GM12878 (cell line): ENCODE measurements around the gene ITPR3.

Source experiments
- CTCF ChIP-seq, 3 experiments: IDR thresholded peaks in 2 of 3; conservative IDR thresholded peaks in 1 of 3; 2 replicates each; pipeline ENCODE4 v1.5.1; 2011; ENCODE audit warnings: low read depth in 3 of 3, low read length in 3 of 3, mild to moderate bottlenecking in 3 of 3, control low read depth in 2 of 3, moderate library complexity in 2 of 3, inconsistent platforms in 1 of 3, mixed read lengths in 1 of 3; ENCODE audit not compliant: control insufficient read depth in 2 of 3, insufficient read depth in 1 of 3; ENCODE audit errors: extremely low read depth in 1 of 3
- EP300 ChIP-seq, 2 experiments: fragments of 150-350 bp in 1 of 2; IDR thresholded peaks; 2 replicates each; pipeline ENCODE4 v1.6.1; 2011 to 2012; ENCODE audit warnings: low read depth in 2 of 2, low read length in 2 of 2, borderline replicate concordance in 1 of 2, improper control_type of control experiment in 1 of 2, inconsistent platforms in 1 of 2; ENCODE audit not compliant: control insufficient read depth in 1 of 2
- HDAC2 ChIP-seq: fragments of 200-600 bp; sonication (generic); IDR thresholded peaks from 2 replicates; pipeline ENCODE4 v1.6.1; 2017
- PAX5 ChIP-seq: IDR thresholded peaks from 2 replicates; pipeline ENCODE4 v1.6.1; 2011; ENCODE audit warnings: low read depth, low read length, borderline replicate concordance

- TF ChIP-seq EP300 (IDR thresholded peaks at IDR 0.05; ENCODE audit: borderline replicate concordance in 1 of 2, control insufficient read depth in 1 of 2, low read depth in 2 of 2, low read length in 2 of 2) (no peak), PAX5 (no peak), CTCF (IDR thresholded peaks at IDR 0.05 in 2 of 3, conservative IDR thresholded peaks at IDR 0.05 in 1 of 3; ENCODE audit: control insufficient read depth in 2 of 3, extremely low read depth in 1 of 3, insufficient read depth in 1 of 3, low read depth in 3 of 3, low read length in 3 of 3) (no peak), HDAC2 (no peak)
Observed at GRCh38 chr6:33733709-33734007, 112.5 kb downstream of the ITPR3 start.
